OCI-LY1 (cell line): ENCODE measurements around the gene HPSE2.

Experiments used
- EZH2 ChIP-seq: fragments of 200-600 bp; sonication (generic), shearing (Covaris generic); IDR thresholded peaks from 2 replicates; pipeline ENCODE4 v1.8.0; 2017; ENCODE audit warnings: borderline replicate concordance, mixed run types, mild to moderate bottlenecking, antibody characterized with exemption, low read length, moderate library complexity, mixed read lengths
- TF ChIP-seq, protein P1 (sequence below): fragments of 200-600 bp; sonication (generic), shearing (Covaris generic); IDR thresholded peaks from 2 replicates; pipeline ENCODE4 v1.5.1; 2017; ENCODE audit warnings: mild to moderate bottlenecking, antibody characterized with exemption, low read length, moderate library complexity, mixed read lengths

DNA sequence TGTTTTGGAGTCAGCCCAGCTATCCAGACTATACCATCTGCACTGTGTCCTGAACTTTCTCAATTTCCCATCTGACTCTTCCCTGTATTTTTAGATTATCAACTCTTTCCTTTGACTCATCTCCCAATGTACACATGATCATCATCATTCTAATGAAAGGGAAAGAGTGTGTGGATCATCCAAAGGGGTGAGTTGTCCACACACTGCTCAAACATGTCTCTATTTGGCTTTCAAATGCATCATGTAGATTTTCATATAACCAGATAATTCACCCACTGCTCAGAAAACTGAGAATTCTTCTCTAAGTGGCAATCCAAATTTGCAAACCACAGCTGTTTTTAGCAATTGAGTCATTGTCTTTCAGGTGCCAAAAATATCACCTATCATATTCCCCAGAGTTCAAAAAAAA is 598.7 kb downstream of the HPSE2 start:
- TF ChIP-seq, protein P1, sequence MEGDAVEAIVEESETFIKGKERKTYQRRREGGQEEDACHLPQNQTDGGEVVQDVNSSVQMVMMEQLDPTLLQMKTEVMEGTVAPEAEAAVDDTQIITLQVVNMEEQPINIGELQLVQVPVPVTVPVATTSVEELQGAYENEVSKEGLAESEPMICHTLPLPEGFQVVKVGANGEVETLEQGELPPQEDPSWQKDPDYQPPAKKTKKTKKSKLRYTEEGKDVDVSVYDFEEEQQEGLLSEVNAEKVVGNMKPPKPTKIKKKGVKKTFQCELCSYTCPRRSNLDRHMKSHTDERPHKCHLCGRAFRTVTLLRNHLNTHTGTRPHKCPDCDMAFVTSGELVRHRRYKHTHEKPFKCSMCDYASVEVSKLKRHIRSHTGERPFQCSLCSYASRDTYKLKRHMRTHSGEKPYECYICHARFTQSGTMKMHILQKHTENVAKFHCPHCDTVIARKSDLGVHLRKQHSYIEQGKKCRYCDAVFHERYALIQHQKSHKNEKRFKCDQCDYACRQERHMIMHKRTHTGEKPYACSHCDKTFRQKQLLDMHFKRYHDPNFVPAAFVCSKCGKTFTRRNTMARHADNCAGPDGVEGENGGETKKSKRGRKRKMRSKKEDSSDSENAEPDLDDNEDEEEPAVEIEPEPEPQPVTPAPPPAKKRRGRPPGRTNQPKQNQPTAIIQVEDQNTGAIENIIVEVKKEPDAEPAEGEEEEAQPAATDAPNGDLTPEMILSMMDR: no peak
- no peak for TF ChIP-seq EZH2
